ENCODE results near the gene SYT13. TPM values are rescaled to one million over a fixed set of nuclear protein-coding genes. Genes with fewer than 3 reads are reported as not detected.

Gene SYT13
- total and polyA plus RNA-seq, 10 of the 15 experiments (the other 5 are each of a cell fraction or from before 2014, with no cell fraction given) = not detected

GRCh38 chr11:45237711-45238315, 48.3 kb downstream of the SYT13 start (continued):
- TF ChIP-seq, protein P1, sequence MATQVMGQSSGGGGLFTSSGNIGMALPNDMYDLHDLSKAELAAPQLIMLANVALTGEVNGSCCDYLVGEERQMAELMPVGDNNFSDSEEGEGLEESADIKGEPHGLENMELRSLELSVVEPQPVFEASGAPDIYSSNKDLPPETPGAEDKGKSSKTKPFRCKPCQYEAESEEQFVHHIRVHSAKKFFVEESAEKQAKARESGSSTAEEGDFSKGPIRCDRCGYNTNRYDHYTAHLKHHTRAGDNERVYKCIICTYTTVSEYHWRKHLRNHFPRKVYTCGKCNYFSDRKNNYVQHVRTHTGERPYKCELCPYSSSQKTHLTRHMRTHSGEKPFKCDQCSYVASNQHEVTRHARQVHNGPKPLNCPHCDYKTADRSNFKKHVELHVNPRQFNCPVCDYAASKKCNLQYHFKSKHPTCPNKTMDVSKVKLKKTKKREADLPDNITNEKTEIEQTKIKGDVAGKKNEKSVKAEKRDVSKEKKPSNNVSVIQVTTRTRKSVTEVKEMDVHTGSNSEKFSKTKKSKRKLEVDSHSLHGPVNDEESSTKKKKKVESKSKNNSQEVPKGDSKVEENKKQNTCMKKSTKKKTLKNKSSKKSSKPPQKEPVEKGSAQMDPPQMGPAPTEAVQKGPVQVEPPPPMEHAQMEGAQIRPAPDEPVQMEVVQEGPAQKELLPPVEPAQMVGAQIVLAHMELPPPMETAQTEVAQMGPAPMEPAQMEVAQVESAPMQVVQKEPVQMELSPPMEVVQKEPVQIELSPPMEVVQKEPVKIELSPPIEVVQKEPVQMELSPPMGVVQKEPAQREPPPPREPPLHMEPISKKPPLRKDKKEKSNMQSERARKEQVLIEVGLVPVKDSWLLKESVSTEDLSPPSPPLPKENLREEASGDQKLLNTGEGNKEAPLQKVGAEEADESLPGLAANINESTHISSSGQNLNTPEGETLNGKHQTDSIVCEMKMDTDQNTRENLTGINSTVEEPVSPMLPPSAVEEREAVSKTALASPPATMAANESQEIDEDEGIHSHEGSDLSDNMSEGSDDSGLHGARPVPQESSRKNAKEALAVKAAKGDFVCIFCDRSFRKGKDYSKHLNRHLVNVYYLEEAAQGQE (IDR thresholded peaks at IDR 0.05; ENCODE audit: low read depth, low read length) = no peak
- TF ChIP-seq PML (IDR thresholded peaks at IDR 0.05; ENCODE audit: low read length) (no peak), E4F1 (IDR thresholded peaks at IDR 0.05; ENCODE audit: borderline replicate concordance, partially characterized antibody) (no peak), CREM (IDR thresholded peaks at IDR 0.05; ENCODE audit: low read depth) (no peak), NR2C1 (IDR thresholded peaks at IDR 0.05) (no peak), SIN3A (IDR thresholded peaks at IDR 0.05; ENCODE audit: low read depth, low read length) (no peak), SUZ12 (IDR thresholded peaks at IDR 0.05; ENCODE audit: unreplicated experiment) (no peak), NFYA (IDR thresholded peaks at IDR 0.05; ENCODE audit: borderline replicate concordance, low read depth, low read length) (no peak)

Data from GM12878 (cell line).